Fibroblast of lung (primary cell): ENCODE results near the gene CCDC85B. TPM values are rescaled to one million over a fixed set of nuclear protein-coding genes. Genes with fewer than 3 reads are reported as not detected.

Experiments
- DNase-seq, 2 donors: peaks; one replicate each; pipeline versions ENCODE4 v3.0.0 to v3.0.0-alpha.2; 2010; ENCODE audit warnings: low read depth in 2 of 2
- H2AFZ ChIP-seq: 2 replicates; pipeline ENCODE4 v1.5.1; 2012; ENCODE audit warnings: low read length, control low read depth, inconsistent platforms
- H3K27ac ChIP-seq: 2 replicates; pipeline ENCODE4 v1.5.1; 2011; ENCODE audit warnings: low read length, control low read depth; ENCODE audit not compliant: insufficient read depth
- H3K27me3 ChIP-seq: 2 replicates; pipeline ENCODE4 v1.5.1; 2011; ENCODE audit warnings: mild to moderate bottlenecking, low read length; ENCODE audit not compliant: control insufficient read depth, insufficient read depth
- H3K36me3 ChIP-seq: 2 replicates; pipeline ENCODE4 v1.5.1; 2011; ENCODE audit warnings: low read length; ENCODE audit not compliant: control insufficient read depth, insufficient read depth
- H3K4me1 ChIP-seq: 2 replicates; pipeline ENCODE4 v1.5.1; 2011; ENCODE audit warnings: low read length; ENCODE audit not compliant: control insufficient read depth, insufficient read depth; ENCODE audit errors: extremely low read depth
- H3K4me2 ChIP-seq: 2 replicates; pipeline ENCODE4 v1.5.1; 2011; ENCODE audit warnings: low read length, control low read depth; ENCODE audit not compliant: insufficient read depth; ENCODE audit errors: extremely low read depth
- H3K4me3 ChIP-seq, 4 experiments: fragments of 200-600 bp in 1 of 4; sonication (generic) in 1 of 4; replicated peaks in 1 of 4; 2 replicates each; pipeline ENCODE4 v1.5.1; 2011 to 2016; ENCODE audit warnings: low read length in 4 of 4, low read depth in 3 of 4, mild to moderate bottlenecking in 3 of 4, control low read depth in 2 of 4, inconsistent platforms in 1 of 4, mixed read lengths in 1 of 4; ENCODE audit not compliant: insufficient read depth in 1 of 4; ENCODE audit errors: control extremely low read depth in 1 of 4
- H3K79me2 ChIP-seq: 2 replicates; pipeline ENCODE4 v1.5.1; 2012; ENCODE audit warnings: mild to moderate bottlenecking, low read length, inconsistent platforms; ENCODE audit not compliant: control insufficient read depth, insufficient read depth
- H3K9ac ChIP-seq: 2 replicates; pipeline ENCODE4 v1.5.1; 2011; ENCODE audit warnings: mild to moderate bottlenecking, low read length, control low read depth; ENCODE audit not compliant: insufficient read depth
- H3K9me3 ChIP-seq: 2 replicates; pipeline ENCODE4 v1.5.1; 2012; ENCODE audit warnings: low read depth, low read length; ENCODE audit not compliant: control insufficient read depth, insufficient read depth
- H4K20me1 ChIP-seq: 2 replicates; pipeline ENCODE4 v1.5.1; 2011; ENCODE audit warnings: low read length; ENCODE audit not compliant: control insufficient read depth, insufficient read depth; ENCODE audit errors: extremely low read depth
- CTCF ChIP-seq, 2 donors: IDR thresholded peaks in 1 of 2; conservative IDR thresholded peaks in 1 of 2; 1 replicate in 1 of 2; 2 replicates in 1 of 2; pipeline ENCODE4 v1.5.1; 2011 to 2012; ENCODE audit warnings: low read length in 2 of 2, control low read depth in 1 of 2, inconsistent platforms in 1 of 2, low read depth in 1 of 2, mild to moderate bottlenecking in 1 of 2
- EZH2 ChIP-seq: IDR thresholded peaks from 2 replicates; pipeline ENCODE4 v1.5.1; 2012; ENCODE audit warnings: low read length, control low read depth, mild to moderate bottlenecking; ENCODE audit errors: missing control alignments
- polyA plus RNA-seq, 2 donors: library from polyadenylated mRNA; depleted of rRNA in 1 of 2; stranded (reverse) in 1 of 2; unstranded in 1 of 2; fragments of >200 nt; gene quantifications; 2 replicates each; pipeline ENCODE4 v1.2.1, GENCODE V29; 2011 to 2012; ENCODE audit warnings: missing spikeins in 1 of 2
- total RNA-seq: library from RNA; depleted of rRNA; stranded (reverse); fragments of >200 nt; gene quantifications from 2 replicates; pipeline ENCODE4 v1.2.1, GENCODE V29; 2014

CCDC85B gene
- total and polyA plus RNA-seq, 2 donors (not counting 1 experiment from before 2014, with no cell fraction given): 18.1 to 118 TPM

- no peak for DNase-seq
- Histone ChIP-seq H3K79me2 (peaks cover 49% of the 10 kb centered on the region), H3K4me1 (peaks cover 16% of the 10 kb centered on the region), H3K4me3 (no peak overlapping the region), H3K9ac (no peak overlapping the region), H3K9me3 (no peaks in the 10 kb centered on the region), H3K36me3 (peaks cover 52% of the 10 kb centered on the region), H2AFZ (no peak overlapping the region), H3K4me2 (no peak overlapping the region), H3K27me3 (no peaks in the 10 kb centered on the region), H3K27ac (peak overlapping the region; percentile 32), H4K20me1 (peaks cover 8% of the 10 kb centered on the region)
- TF ChIP-seq CTCF (conservative IDR thresholded peaks at IDR 0.05 in 1 of 2, IDR thresholded peaks at IDR 0.05 in 1 of 2; ENCODE audit: low read depth in 1 of 2, low read length in 2 of 2) (peak in 1 of 2 donors; percentile 12), EZH2 (no peak)
Observed at GRCh38 chr11:65853246-65853979, 37.1 kb upstream of the CCDC85B start.

- Histone ChIP-seq H4K20me1 (peaks cover 8% of the 10 kb centered on the region), H3K4me3 (no peak overlapping the region), H3K79me2 (peaks cover 49% of the 10 kb centered on the region)
Observed at GRCh38 chr11:65854161-65854592, 36.3 kb upstream of the CCDC85B start.

More at GRCh38 chr11:65854161-65854592, 36.3 kb upstream of the CCDC85B start:
- peaks cover 52% of the 10 kb centered on the region for H3K36me3 ChIP-seq
- H3K27me3 ChIP-seq: no peaks in the 10 kb centered on the region
- peak overlapping the region; percentile 32 for H3K27ac ChIP-seq
- H2AFZ ChIP-seq: no peak overlapping the region
- DNase-seq: no peak
- peak overlapping the region; percentile 25 for H3K4me2 ChIP-seq
- H3K9ac ChIP-seq: no peak overlapping the region
- peaks cover 19% of the 10 kb centered on the region for H3K4me1 ChIP-seq
- H3K9me3 ChIP-seq: no peaks in the 10 kb centered on the region
- no peak for TF ChIP-seq CTCF (conservative IDR thresholded peaks at IDR 0.05 in 1 of 2, IDR thresholded peaks at IDR 0.05 in 1 of 2; ENCODE audit: low read depth in 1 of 2, low read length in 2 of 2)
- TF ChIP-seq EZH2: no peak
